ENCODE results near the gene LDLRAD3. TPM values are rescaled to one million over a fixed set of nuclear protein-coding genes. Genes with fewer than 3 reads are reported as not detected.

The LDLRAD3 gene
- total RNA-seq, 1 donor from 2014 or later = 17.3 TPM

- DNase-seq (ENCODE audit: low read depth in 2 of 2) = no peak
Measured at GRCh38 chr11:36264011-36264972, 320.4 kb downstream of the LDLRAD3 start.

DNA sequence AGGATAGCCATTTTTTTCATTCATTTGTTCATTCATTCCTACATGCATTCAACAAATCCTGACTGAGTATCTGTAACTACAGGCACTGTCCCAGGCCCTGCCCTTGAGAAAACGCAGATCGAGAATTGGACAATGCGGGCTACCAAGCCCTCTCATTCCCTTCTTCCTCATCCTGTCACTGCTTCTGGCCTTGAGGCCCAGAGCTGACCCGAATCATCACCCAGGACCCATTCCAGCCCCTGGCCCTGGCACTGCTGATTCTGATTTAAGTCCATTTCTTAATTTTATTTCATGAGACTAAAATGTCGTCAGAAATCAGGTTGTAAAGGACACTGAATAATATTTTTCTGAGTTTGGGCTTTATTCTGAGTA lies 321.1 kb downstream of the LDLRAD3 start:
- no peak for DNase-seq (ENCODE audit: low read depth in 2 of 2)

GRCh38 chr11:36265793-36266628 lies 322.1 kb downstream of the LDLRAD3 start:
- DNase-seq (ENCODE audit: low read depth in 2 of 2) = peak; percentile 44 to 63

DNA sequence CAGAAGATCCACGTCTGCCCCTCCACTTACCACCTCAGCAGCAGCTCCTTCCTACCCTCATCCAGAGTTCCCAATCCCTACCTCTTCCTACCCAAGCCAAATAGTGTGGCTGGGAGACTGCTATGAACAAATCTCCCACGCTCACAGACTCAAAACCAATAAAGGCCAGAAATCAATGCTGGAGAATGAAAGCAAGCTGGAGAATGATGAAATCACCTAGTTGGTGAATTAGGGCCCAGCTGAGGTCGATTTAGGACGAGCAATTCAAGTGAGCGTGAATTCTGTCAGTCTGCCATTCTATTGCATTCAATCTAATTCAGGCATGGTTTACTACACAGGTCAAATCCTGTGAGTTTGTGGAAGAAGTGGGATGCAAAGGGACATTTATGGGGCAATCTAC lies 322.9 kb downstream of the LDLRAD3 start:
- DNase-seq (ENCODE audit: low read depth in 2 of 2) = no peak

DNA sequence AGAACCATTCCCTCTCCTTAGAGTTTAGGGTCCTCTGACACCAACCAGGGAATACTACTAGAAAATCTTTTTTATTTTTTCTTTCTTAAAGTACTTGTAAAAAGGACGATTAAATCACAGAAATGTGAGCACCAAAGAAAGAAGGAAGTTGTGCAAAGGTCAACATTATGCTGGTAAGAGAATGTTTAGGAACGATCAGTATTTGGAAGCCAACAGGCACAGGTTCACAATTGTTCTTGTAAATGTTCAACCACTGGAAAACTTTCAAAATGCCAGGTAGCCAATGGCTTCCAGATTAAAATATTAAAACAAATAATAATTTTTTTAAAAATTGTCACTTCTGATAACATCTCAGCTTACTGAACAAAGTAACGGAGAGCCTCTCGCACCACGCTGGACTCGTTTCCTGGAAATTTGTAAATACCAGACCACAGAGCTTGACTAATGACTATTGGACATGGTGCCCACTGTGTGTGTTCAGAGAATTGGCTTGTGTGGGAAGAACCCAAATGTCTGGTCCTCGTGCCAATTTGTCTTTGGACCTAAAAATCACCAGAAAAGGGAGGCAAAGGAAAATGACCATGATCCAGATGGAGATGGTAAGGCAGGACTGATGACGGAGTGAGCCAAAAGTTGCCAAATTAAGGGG lies 324.6 kb downstream of the LDLRAD3 start:
- DNase-seq (ENCODE audit: low read depth in 2 of 2) = no peak

DNA sequence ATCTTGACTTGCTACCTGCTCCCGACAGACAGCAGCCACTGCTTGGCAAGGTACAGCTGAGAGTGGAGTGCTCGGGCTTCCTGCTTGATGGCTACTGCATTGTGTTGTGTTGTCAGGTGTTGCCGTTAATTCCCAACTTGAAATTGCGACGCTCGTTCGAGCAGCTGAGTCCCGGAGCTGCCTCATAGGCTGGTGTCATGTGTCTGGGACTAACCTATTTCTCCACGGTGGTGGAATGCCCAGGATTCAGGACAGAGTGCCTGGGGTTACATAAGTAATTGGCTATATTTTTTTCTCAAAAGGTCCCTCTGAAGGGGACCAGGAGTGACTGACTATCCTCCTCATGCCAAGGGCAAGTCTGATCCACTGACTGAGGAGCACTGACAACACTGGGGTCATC lies 326.8 kb downstream of the LDLRAD3 start:
- no peak for DNase-seq (ENCODE audit: low read depth in 2 of 2)

GRCh38 chr11:36271794-36272407 lies 328.0 kb downstream of the LDLRAD3 start:
- peak in 1 of 2 donors; percentile 76 for DNase-seq (ENCODE audit: low read depth in 2 of 2)

- no peak for DNase-seq (ENCODE audit: low read depth in 2 of 2)
Measured at GRCh38 chr11:36273110-36273509, 329.2 kb downstream of the LDLRAD3 start.

GRCh38 chr11:36274414-36274813 lies 330.6 kb downstream of the LDLRAD3 start:
- DNase-seq (ENCODE audit: low read depth in 2 of 2) = no peak

DNA sequence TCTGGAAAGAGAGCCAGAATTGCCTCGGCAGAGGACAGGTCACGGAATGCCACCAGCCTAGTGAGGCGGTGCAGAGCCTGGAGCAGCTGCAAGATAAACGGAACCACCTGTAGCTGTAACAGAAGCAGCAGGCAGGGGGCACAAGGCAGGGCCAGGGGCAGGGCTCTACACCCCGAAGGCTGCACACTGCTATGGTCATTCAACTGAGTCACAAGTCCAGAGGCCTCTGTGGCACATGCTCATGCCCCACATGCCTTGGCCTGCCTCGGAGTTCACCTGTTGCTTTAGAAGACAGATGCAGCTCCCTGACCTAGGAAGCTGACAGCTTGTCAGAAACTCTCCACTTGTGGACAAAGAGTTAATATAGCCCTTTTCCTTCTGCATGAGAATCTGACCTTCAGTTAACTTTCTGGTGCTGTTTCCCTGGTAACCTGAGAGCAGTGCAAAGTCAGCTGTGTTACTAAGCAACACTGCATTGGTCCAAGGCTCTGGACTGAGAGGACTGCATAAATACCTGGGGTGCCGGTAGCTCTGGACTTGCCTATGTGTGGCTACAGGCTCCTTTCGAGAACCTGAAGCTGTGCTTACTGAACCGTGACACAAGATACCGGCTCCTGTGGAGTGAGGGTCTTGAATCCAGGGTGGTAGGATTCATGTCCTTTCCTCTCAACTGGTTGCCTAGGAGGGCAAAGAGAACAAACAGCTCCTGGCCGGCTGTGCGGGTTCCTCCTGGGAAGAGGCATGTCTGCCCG lies 334.8 kb downstream of the LDLRAD3 start:
- no peak for DNase-seq (ENCODE audit: low read depth in 2 of 2)

GRCh38 chr11:36280531-36280930 lies 336.7 kb downstream of the LDLRAD3 start:
- peak in 1 of 2 donors; percentile 42 for DNase-seq (ENCODE audit: low read depth in 2 of 2)

Measured in lung microvascular endothelial cell (primary cell).